SK-N-MC (cell line): ENCODE data around the gene POLR2F.
A peak's percentile ranks its signal among the peaks of the same experiment; 100 is the strongest.
"Not testable (repeated sequence)": the region's sequence is repeated elsewhere in the genome, so short reads cannot be mapped to it uniquely, and the experiment has no call there.

Experiments used
- DNase-seq: peaks from one replicate; pipeline ENCODE4 v3.0.0-alpha.2; 2011; ENCODE audit warnings: low read depth, low spot score
- H3K27ac ChIP-seq: fragments of 200-600 bp; sonication (generic); 2 replicates; pipeline ENCODE4 v1.5.1; 2016; ENCODE audit warnings: mixed run types
- H3K36me3 ChIP-seq: fragments of 200-600 bp; sonication (generic); 2 replicates; pipeline ENCODE4 v1.6.1; 2017; ENCODE audit warnings: antibody characterized with exemption, low read length, mixed read lengths; ENCODE audit not compliant: insufficient read depth
- H3K4me3 ChIP-seq: fragments of 200-600 bp; sonication (generic); 2 replicates; pipeline ENCODE4 v1.5.1; 2016
- H3K9ac ChIP-seq: fragments of 200-600 bp; sonication (generic); 2 replicates; pipeline ENCODE4 v1.8.0; 2017; ENCODE audit warnings: mixed run types, mixed read lengths; ENCODE audit not compliant: insufficient read length
- H3K9me3 ChIP-seq: fragments of 200-600 bp; sonication (generic); 2 replicates; pipeline ENCODE4 v1.6.1; 2017; ENCODE audit warnings: low read depth, mild to moderate bottlenecking, antibody characterized with exemption, low read length, moderate library complexity, mixed read lengths
- EZH2 ChIP-seq: fragments of 200-600 bp; sonication (generic); IDR thresholded peaks from one replicate; pipeline ENCODE4 v1.6.1; 2017; ENCODE audit warnings: antibody characterized with exemption
- FOXP2 ChIP-seq: optimal IDR thresholded peaks from 2 replicates; pipeline ENCODE3; 2011; ENCODE audit warnings: mild to moderate bottlenecking, moderate library complexity; ENCODE audit not compliant: insufficient read depth; ENCODE audit errors: extremely low read length, control extremely low read depth
- POLR2AphosphoS5 ChIP-seq: IDR thresholded peaks from 2 replicates; pipeline ENCODE4 v1.6.1; 2012; ENCODE audit warnings: mild to moderate bottlenecking, low read depth, low read length, borderline replicate concordance

Gene POLR2F

DNA sequence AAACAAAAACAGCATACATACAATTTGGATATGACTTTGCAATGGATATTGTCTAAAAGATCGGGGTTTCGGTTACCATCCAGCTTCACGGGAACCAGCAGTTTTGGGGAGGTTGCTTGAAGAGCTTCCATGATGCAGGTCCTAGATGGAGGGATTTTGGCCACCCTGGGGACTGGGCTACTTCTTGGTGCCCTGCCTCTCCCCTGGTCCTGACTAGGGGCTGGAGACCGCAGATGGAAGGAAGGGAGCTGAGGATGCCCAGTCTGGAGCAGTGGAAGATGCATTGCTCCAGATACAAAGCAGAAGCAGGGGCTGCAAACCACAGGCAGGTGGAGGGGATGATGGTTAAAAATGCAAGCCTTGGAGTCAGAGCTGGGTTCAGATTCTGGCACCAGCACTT lies 17.4 kb downstream of the POLR2F start:
- no peak for DNase-seq
- TF ChIP-seq POLR2AphosphoS5 (no peak), EZH2 (no peak), FOXP2 (no peak)
- Histone ChIP-seq H3K36me3 (peaks cover 33% of the 10 kb centered on the region), H3K4me3 (no peak overlapping the region), H3K9me3 (no peaks in the 10 kb centered on the region), H3K27ac (no peak overlapping the region), H3K9ac (no peak overlapping the region)

DNA sequence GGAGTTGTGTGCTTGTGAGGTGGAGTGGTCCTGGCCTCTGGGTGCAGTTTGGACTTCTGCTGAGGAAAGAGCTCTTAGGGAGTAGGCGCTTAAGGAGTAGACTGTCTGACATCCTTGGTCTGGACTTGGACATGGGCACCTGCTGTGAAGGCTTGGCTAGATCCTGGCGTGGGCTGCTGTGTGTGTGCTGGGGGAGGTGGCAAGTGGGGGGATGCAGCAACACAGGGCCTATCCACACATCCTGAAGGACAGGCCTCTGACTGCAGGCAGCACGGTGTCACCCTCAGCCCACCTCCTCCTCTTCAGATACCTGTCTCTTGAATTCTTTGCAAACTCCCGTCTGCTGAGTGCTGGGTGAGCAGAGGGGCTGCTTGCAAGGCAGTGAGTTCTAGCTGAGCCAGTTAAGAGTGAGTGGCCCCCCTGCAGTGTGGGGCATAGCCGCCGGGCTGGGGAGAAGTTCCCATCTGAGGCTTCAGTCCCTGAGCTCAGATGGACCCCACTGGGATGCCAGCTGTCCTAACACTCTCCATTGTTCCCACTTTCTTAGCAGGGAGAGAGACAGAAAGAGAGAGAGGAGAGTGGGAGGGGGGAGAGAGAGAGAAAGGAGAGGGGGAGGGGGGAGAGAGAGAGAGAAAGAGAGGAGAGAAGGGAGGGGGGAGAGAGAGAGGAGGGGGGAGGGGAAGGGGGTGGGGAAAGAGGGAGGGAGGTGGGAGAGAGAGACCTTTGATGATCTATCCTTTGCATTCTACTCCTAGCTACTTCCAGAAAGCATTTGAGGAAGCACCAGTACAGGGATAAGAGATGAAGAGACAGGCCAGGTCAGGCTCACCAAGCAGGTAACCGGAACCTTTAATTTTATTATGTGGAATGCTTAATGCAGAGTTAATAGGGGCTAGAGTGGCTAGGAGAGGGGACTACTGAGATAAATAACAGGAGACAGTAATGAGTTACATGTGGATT lies 18.3 kb downstream of the POLR2F start:
- no peaks in the 10 kb centered on the region for H3K9me3 ChIP-seq
- no peak for DNase-seq
- TF ChIP-seq EZH2 (no peak), POLR2AphosphoS5 (no peak), FOXP2 (no peak)
- no peak overlapping the region for H3K27ac ChIP-seq
- no peak overlapping the region for H3K4me3 ChIP-seq
- H3K36me3 ChIP-seq = peaks cover 25% of the 10 kb centered on the region
- no peak overlapping the region for H3K9ac ChIP-seq

DNA sequence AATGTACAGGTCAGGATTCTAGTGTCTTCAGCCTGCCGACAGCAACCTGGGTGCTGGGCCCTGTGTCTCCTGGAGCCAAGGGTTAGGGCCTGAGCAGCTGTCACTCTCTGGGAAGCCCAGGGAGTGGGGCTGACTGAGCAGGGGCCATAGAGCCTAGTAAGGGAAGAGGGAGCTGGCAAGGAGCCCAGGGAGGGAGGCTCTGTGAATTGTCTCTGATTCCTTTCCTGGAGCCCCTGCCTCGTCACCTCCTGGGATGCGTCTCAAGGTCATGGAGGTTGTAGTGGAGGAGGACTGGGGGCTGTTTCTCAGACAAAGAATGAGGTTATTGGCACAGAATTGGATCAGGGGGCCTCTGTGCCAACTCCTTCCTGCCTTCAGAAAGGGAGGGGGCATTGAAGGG lies 19.0 kb downstream of the POLR2F start:
- Histone ChIP-seq H3K4me3 (no peak overlapping the region), H3K9me3 (no peaks in the 10 kb centered on the region), H3K9ac (no peak overlapping the region), H3K36me3 (peaks cover 17% of the 10 kb centered on the region; the same call in 1 of the 2 replicates), H3K27ac (0 out of 2 replicates have a peak overlapping the region, but pooled peaks have one; percentile 46)
- DNase-seq = no peak
- TF ChIP-seq EZH2 (no peak), POLR2AphosphoS5 (no peak), FOXP2 (no peak)

DNA sequence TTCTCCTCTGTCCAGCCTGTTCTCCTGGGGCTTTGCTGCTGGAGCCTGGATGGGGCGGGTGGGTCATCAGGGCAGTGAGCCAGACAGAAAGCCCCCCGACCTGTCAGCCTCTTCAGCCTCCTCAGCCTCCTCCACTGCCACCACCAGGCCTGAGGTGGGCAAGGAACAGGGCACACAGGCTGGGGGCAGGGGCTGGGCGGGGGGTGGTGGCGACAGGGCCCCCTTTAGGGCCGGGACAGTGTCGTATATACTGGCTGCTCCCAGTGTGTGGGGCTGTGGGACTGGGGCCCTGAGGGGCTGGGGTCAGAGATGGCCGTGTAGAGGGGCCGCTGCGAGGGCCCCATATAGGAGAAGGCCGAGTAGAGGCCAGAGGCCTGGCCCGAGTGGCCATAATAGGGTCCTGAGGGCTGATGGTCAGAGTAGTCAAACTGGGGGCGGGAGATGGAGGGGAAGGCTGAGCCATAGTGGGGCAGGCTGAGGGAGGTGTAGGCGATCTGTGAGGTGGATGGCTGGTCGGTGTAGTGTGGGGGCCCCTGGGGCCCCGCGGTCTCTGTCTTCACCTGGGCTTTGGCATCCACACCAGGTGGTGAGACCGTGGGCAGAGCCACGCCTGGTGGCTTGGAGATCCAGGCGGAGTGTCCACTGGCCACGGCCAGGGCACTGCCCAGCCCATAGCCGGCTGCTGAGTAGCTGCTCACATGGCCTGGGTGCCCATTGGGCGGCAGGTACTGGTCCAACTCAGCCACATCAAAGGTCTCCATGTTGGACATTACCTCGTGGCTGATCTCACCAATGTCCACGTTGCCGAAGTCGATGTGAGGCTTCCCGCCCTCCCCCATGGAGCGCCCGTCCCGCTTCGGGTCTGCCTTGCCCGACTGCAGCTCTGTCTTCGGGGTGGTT lies 20.0 kb downstream of the POLR2F start:
- no peak overlapping the region for H3K27ac ChIP-seq
- TF ChIP-seq FOXP2 (no peak), POLR2AphosphoS5 (no peak), EZH2 (no peak)
- H3K9me3 ChIP-seq = no peaks in the 10 kb centered on the region
- H3K9ac ChIP-seq = no peak overlapping the region
- no peak for DNase-seq
- peaks cover 8% of the 10 kb centered on the region; the same call in 1 of the 2 replicates for H3K36me3 ChIP-seq
- no peak overlapping the region for H3K4me3 ChIP-seq

DNA sequence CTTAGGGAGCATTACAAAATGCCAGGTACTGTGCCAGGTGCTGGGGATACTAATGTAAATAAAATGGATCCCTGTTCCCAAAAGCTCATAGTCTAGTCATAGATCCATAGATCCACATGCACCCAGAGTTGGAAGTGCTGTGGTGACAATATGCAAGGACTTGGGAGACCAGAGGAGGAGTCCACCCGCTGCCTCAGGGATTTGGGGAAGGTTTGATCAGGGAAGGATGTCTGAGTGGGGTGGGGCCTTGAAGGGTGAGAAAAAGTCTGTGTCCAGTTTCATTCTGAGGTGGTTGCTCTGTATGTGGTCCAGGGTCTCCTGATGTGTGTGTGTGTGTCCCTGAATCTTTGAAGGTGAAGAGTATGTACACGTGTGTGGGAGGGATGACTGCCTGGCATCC lies 21.7 kb downstream of the POLR2F start:
- H3K9ac ChIP-seq = no peak overlapping the region
- no peaks in the 10 kb centered on the region for H3K9me3 ChIP-seq
- no peak for TF ChIP-seq FOXP2
- no peak overlapping the region for H3K4me3 ChIP-seq
- H3K36me3 ChIP-seq = no peaks in the 10 kb centered on the region
- H3K27ac ChIP-seq = no peak overlapping the region
- DNase-seq = no peak

DNA sequence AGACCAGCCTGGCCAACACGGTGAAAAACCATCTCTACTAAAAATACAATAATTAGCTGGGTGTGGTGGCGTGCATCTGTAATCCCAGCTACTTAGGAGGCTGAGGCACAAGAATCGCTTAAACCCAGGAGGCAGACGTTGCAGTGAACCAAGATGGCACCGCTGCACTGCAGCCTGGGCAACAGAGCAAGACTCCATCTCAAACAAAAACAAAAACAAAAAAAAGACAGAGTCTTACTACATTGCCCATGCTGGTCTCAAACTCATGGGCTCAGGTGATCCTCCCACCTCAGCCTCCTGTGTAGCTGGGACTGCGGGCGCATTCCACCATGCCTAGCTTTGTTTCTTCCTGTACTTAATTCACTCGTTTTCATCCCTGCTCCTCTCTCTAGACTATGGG lies 22.5 kb downstream of the POLR2F start:
- not testable (repeated sequence) for H3K9me3 ChIP-seq, H3K36me3 ChIP-seq, H3K9ac ChIP-seq, H3K4me3 ChIP-seq, DNase-seq, H3K27ac ChIP-seq

DNA sequence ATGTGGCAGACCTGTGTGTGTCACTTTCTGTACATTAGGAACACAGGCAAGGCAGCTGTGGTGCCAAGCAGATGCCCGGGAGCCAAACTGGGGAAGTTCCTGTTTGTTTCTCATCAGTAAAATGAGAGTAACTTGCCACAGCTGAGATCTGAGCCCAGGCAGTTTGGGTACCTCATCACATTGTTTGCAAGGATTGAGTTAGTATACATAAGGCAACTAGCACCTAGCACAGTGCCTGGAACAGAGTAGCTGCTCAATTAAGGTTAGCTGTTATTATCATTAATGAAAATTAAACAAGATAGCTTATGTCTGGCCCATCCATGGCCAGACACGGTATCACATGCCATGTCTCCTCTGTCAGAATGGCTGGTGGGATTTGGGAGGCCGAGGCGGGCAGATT lies 23.0 kb downstream of the POLR2F start:
- no peak for DNase-seq

DNA sequence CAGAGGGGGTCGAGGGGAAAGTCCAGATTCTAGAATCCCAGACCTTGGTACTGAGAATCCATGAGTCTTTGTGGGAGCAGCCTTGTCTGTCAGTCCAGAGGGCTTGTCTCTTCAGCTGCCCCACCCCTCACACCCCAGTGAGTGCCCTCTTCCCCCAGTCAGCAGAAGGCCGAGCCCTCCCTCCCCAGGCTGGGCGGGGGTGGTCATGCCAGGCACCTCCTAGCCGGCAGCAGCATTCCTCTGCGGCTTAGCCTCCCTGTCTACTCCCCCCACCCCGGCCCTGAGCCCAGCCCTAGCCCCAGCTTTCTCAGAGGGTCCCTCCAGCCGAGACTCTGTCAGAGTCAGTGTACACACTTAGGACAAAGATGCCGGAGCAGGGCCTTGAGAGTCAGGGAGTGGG lies 26.3 kb downstream of the POLR2F start:
- TF ChIP-seq POLR2AphosphoS5 (no peak), FOXP2 (no peak), EZH2 (no peak)
- Histone ChIP-seq H3K9ac (no peak overlapping the region), H3K9me3 (no peaks in the 10 kb centered on the region), H3K27ac (no peak overlapping the region), H3K4me3 (no peak overlapping the region), H3K36me3 (no peaks in the 10 kb centered on the region)
- no peak for DNase-seq

More for the DNA sequence above, 23.0 kb downstream of the POLR2F start:
- no peaks in the 10 kb centered on the region for H3K36me3 ChIP-seq
- no peak overlapping the region for H3K27ac ChIP-seq
- TF ChIP-seq EZH2 = no peak
- TF ChIP-seq FOXP2 = no peak
- no peak for TF ChIP-seq POLR2AphosphoS5
- H3K9me3 ChIP-seq = no peaks in the 10 kb centered on the region
- H3K9ac ChIP-seq = no peak overlapping the region
- no peak overlapping the region for H3K4me3 ChIP-seq
